SK-N-SH (cell line): ENCODE data around the gene SMAD3. TPM values are rescaled to one million over a fixed set of nuclear protein-coding genes. Genes with fewer than 3 reads are reported as not detected.

Experiments used
- CTCF ChIA-PET: fragments of 300-600, 350-600 bp; formaldehyde crosslinking; extraction: SDS; loops from one replicate; lab custom pipeline; 2021; lab: Yijun Ruan, JAX
- POLR2A ChIA-PET: fragments of 350-600 bp; sonication (Branson Sonifier 250); formaldehyde crosslinking; extraction: SDS; loops from one replicate; lab custom pipeline; 2020; ENCODE audit warnings: antibody characterized with exemption, inconsistent platforms; lab: Yijun Ruan, JAX
- DNase-seq: peaks from one replicate; pipeline ENCODE4 v3.0.0; 2012
- H2AFZ ChIP-seq: fragments of 200-600 bp; sonication (generic); 2 replicates; pipeline ENCODE4 v1.8.1; 2016; ENCODE audit warnings: antibody characterized with exemption, mild to moderate bottlenecking, low read depth
- H3F3A ChIP-seq: fragments of 200-600 bp; sonication (generic); replicated peaks from 2 replicates; pipeline ENCODE3; 2016; ENCODE audit warnings: antibody characterized with exemption, mild to moderate bottlenecking; ENCODE audit not compliant: insufficient read depth
- H3K27ac ChIP-seq, 2 experiments: fragments of 200-500 bp in 1 of 2; fragments of 200-600 bp in 1 of 2; sonication (Bioruptor generic) in 1 of 2; sonication (generic), shearing (Covaris generic) in 1 of 2; 2 replicates each; pipeline versions ENCODE4 v1.5.1 to v1.6.1; 2014 to 2016; ENCODE audit warnings: low read depth in 2 of 2, inconsistent platforms in 1 of 2, low read length in 1 of 2, mild to moderate bottlenecking in 1 of 2, mixed read lengths in 1 of 2
- H3K27me3 ChIP-seq: fragments of 200-600 bp; sonication (generic), shearing (Covaris generic); 2 replicates; pipeline ENCODE4 v1.6.1; 2016; ENCODE audit warnings: mixed run types; ENCODE audit not compliant: insufficient read depth
- H3K36me3 ChIP-seq, 2 experiments: fragments of 200-500 bp in 1 of 2; fragments of 200-600 bp in 1 of 2; sonication (Bioruptor generic) in 1 of 2; sonication (generic) in 1 of 2; replicated peaks in 1 of 2; 2 replicates each; pipeline versions ENCODE3 to v1.5.1; 2014 to 2016; ENCODE audit warnings: low read length in 1 of 2, mild to moderate bottlenecking in 1 of 2; ENCODE audit not compliant: insufficient read depth in 2 of 2, control insufficient read depth in 1 of 2
- H3K4me1 ChIP-seq, 2 experiments: fragments of 200-500 bp in 1 of 2; fragments of 200-600 bp in 1 of 2; sonication (Bioruptor generic) in 1 of 2; sonication (generic), shearing (Covaris generic) in 1 of 2; 2 replicates each; pipeline versions ENCODE4 v1.5.1 to v1.6.1; 2014 to 2016; ENCODE audit warnings: low read depth in 1 of 2, low read length in 1 of 2, mixed run types in 1 of 2; ENCODE audit not compliant: insufficient read depth in 2 of 2, control insufficient read depth in 1 of 2
- H3K4me2 ChIP-seq: fragments of 200-600 bp; sonication (generic), shearing (Covaris generic); 2 replicates; pipeline ENCODE4 v1.6.1; 2017; ENCODE audit warnings: mixed run types
- H3K4me3 ChIP-seq, 2 experiments: fragments of 200-500 bp in 1 of 2; fragments of 200-600 bp in 1 of 2; sonication (Bioruptor generic) in 1 of 2; sonication (generic), shearing (Covaris generic) in 1 of 2; 2 replicates each; pipeline versions ENCODE4 v1.5.1 to v1.8.1; 2014 to 2016; ENCODE audit warnings: low read depth in 2 of 2, inconsistent platforms in 1 of 2, low read length in 1 of 2, mild to moderate bottlenecking in 1 of 2, mixed read lengths in 1 of 2, moderate library complexity in 1 of 2
- H3K79me2 ChIP-seq: fragments of 200-600 bp; sonication (generic); 2 replicates; pipeline ENCODE4 v1.8.1; 2017; ENCODE audit warnings: mild to moderate bottlenecking; ENCODE audit not compliant: insufficient read depth
- H3K9ac ChIP-seq: fragments of 200-600 bp; sonication (generic); 2 replicates; pipeline ENCODE4 v1.6.1; 2017; ENCODE audit warnings: mixed run types
- H3K9me2 ChIP-seq: fragments of 200-600 bp; sonication (generic); 2 replicates; pipeline ENCODE4 v1.6.1; 2017; ENCODE audit warnings: mixed run types
- H3K9me3 ChIP-seq: fragments of 200-600 bp; sonication (generic); 2 replicates; pipeline ENCODE4 v1.6.1; 2017; ENCODE audit warnings: mixed run types, mild to moderate bottlenecking, moderate library complexity
- H4K20me1 ChIP-seq: fragments of 200-600 bp; sonication (generic); 2 replicates; pipeline ENCODE4 v1.6.1; 2017; ENCODE audit warnings: mild to moderate bottlenecking, mixed run types; ENCODE audit not compliant: insufficient read depth
- CHD2 ChIP-seq: fragments of 150-350 bp; IDR thresholded peaks from 2 replicates; pipeline ENCODE4 v1.6.1; 2018; ENCODE audit warnings: low read length; ENCODE audit not compliant: partially characterized antibody
- ELF1 ChIP-seq: IDR thresholded peaks from 2 replicates; pipeline ENCODE4 v1.4.0; 2012
- EP300 ChIP-seq, 2 experiments: IDR thresholded peaks; 2 replicates each; pipeline versions ENCODE4 v1.4.0 to v1.6.1; 2012; ENCODE audit warnings: borderline replicate concordance in 1 of 2, low read depth in 1 of 2, low read length in 1 of 2
- FOXJ3 ChIP-seq: sonication (generic); formaldehyde crosslinking; IDR thresholded peaks from 2 replicates; pipeline ENCODE4 v1.5.1; 2020; ENCODE audit warnings: mild to moderate bottlenecking, missing genetic modification reagents
- MEF2A ChIP-seq: IDR thresholded peaks from 2 replicates; pipeline ENCODE4 v1.4.0; 2012; ENCODE audit warnings: low read depth, borderline replicate concordance
- MXI1 ChIP-seq: IDR thresholded peaks from 2 replicates; pipeline ENCODE4 v1.6.1; 2012; ENCODE audit warnings: mild to moderate bottlenecking, low read depth, low read length, improper control_type of control experiment
- NFIC ChIP-seq: IDR thresholded peaks from 2 replicates; pipeline ENCODE4 v1.4.0; 2012; ENCODE audit warnings: borderline replicate concordance
- NRF1 ChIP-seq: IDR thresholded peaks from 2 replicates; pipeline ENCODE4 v1.6.1; 2012; ENCODE audit warnings: low read depth, mild to moderate bottlenecking, low read length
- PBX3 ChIP-seq: IDR thresholded peaks from 2 replicates; pipeline ENCODE4; 2012
- RCOR1 ChIP-seq: fragments of 150-350 bp; IDR thresholded peaks from 2 replicates; pipeline ENCODE4 v1.6.1; 2017; ENCODE audit warnings: antibody characterized with exemption, low read length
- RFX5 ChIP-seq: IDR thresholded peaks from 2 replicates; pipeline ENCODE4 v1.6.1; 2012; ENCODE audit warnings: mild to moderate bottlenecking, improper control_type of control experiment, low read length
- RXRA ChIP-seq: IDR thresholded peaks from 2 replicates; pipeline ENCODE4 v1.4.0; 2012; ENCODE audit warnings: low read depth, mild to moderate bottlenecking, borderline replicate concordance
- SMC3 ChIP-seq: IDR thresholded peaks from 2 replicates; pipeline ENCODE4 v1.6.1; 2012; ENCODE audit warnings: low read depth, low read length, improper control_type of control experiment
- TAF1 ChIP-seq: IDR thresholded peaks from 2 replicates; pipeline ENCODE4 v1.6.1; 2012; ENCODE audit warnings: low read depth, mild to moderate bottlenecking, low read length, moderate library complexity, borderline replicate concordance
- TEAD4 ChIP-seq: IDR thresholded peaks from 2 replicates; pipeline ENCODE4 v1.4.0; 2012; ENCODE audit warnings: mild to moderate bottlenecking, borderline replicate concordance; ENCODE audit not compliant: insufficient read depth
- YY1 ChIP-seq: IDR thresholded peaks from 2 replicates; pipeline ENCODE4 v1.4.0; 2012; ENCODE audit warnings: low read depth, mild to moderate bottlenecking
- WGBS: methylation state at CpG from one replicate; pipeline ENCODE4 v1.1.6; 2017; ENCODE audit warnings: low lambda C conversion rate; 5-methylcytosine and 5-hydroxymethylcytosine counted together
- polyA plus RNA-seq, 3 experiments: library from polyadenylated mRNA; depleted of rRNA; stranded (reverse); fragments of >200 nt; gene quantifications; 2 replicates each; pipeline ENCODE4 v1.2.3, GENCODE V29; 2012
- TF ChIP-seq, protein P1 (sequence below): fragments of 150-350 bp; IDR thresholded peaks from 2 replicates; pipeline ENCODE4 v1.6.1; 2016; ENCODE audit warnings: mild to moderate bottlenecking, low read depth, low read length
- TF ChIP-seq, protein P2 (sequence below): IDR thresholded peaks from 2 replicates; pipeline ENCODE4 v1.4.0; 2012; ENCODE audit warnings: low read depth, borderline replicate concordance
- TF ChIP-seq, protein P3 (sequence below): fragments of 150-350 bp; IDR thresholded peaks from 2 replicates; pipeline ENCODE4 v1.6.1; 2017; ENCODE audit warnings: antibody characterized with exemption, low read length, low read depth, borderline replicate concordance
- TF ChIP-seq, protein P4 (sequence below): IDR thresholded peaks from 2 replicates; pipeline ENCODE4 v1.6.1; 2012; ENCODE audit warnings: mild to moderate bottlenecking, low read depth, low read length, moderate library complexity

The SMAD3 gene
- polyA plus RNA-seq, 1 of the 3 experiments (the other 2 are of a cell fraction): 19.5 TPM

DNA sequence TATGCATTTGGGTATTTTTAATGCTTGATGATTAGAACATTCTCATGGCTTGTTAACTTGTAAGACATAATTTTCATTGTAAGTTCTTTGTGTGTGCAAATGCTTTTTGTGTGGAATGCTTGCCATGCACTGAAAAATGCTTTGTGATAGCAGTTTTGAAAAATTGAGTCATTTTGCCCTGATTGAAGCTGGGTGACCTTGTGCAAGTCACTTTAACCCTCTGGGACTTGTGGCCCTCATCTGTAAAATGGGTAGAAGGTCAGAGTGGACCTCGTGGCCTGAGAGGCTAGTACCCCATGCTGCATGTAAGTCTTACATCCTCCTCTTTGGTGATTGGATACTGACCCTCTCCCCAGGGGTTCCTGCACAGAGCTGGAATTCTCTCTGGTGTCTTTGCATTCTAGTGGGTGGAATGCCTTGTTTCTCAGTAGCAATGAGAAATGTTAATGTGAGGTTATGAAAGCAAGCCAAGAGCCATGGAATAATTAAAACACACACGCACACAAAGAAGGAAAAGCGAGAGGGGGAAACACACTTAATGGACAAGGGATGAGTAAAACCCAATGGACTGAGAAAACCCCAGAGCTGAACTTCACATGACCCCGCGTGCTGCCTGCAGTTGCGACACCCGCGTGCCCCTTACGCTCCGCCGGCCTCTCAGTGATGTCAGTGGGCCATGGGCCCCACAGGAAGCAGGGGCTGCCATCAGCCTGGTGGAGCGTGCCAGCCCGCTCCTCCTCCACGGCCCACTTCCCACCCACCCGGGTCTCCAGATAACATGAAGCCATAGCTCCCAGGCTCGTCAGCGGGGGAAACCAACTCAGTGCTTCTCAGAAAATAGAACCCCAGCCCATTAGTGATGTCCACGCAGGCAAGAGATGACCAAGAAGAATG lies 44.0 kb downstream of the SMAD3 start:
- peaks cover 27 to 46% of the 10 kb centered on the region in 2 experiments for H3K4me1 ChIP-seq
- H4K20me1 ChIP-seq: no peaks in the 10 kb centered on the region
- peaks cover 5% of the 10 kb centered on the region; the same call in 1 of the 2 replicates for H3K9me3 ChIP-seq
- ChIA-PET POLR2A (no interaction called here), CTCF (no interaction called here)
- H3K36me3 ChIP-seq: peaks cover 0 to 14% of the 10 kb centered on the region in 2 experiments
- H3K79me2 ChIP-seq: peaks cover 82% of the 10 kb centered on the region
- peak overlapping the region; percentile 46; the same call in 1 of the 2 replicates for H3K9ac ChIP-seq
- H3K27me3 ChIP-seq: no peaks in the 10 kb centered on the region
- H3F3A ChIP-seq: peaks cover 26% of the 10 kb centered on the region
- H2AFZ ChIP-seq: no peak overlapping the region
- TF ChIP-seq, protein P1, sequence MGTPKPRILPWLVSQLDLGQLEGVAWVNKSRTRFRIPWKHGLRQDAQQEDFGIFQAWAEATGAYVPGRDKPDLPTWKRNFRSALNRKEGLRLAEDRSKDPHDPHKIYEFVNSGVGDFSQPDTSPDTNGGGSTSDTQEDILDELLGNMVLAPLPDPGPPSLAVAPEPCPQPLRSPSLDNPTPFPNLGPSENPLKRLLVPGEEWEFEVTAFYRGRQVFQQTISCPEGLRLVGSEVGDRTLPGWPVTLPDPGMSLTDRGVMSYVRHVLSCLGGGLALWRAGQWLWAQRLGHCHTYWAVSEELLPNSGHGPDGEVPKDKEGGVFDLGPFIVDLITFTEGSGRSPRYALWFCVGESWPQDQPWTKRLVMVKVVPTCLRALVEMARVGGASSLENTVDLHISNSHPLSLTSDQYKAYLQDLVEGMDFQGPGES: no peak
- TF ChIP-seq RFX5 (no peak), NRF1 (no peak), MXI1 (no peak), MEF2A (no peak), SMC3 (no peak), EP300 (IDR thresholded peaks at IDR 0.05; ENCODE audit: borderline replicate concordance in 1 of 2, low read depth in 1 of 2, low read length in 1 of 2) (no peak), CHD2 (no peak), FOXJ3 (CRISPR knock-in tag) (no peak), RCOR1 (no peak), NFIC (no peak), ELF1 (no peak), YY1 (no peak), TAF1 (no peak), TEAD4 (no peak), PBX3 (no peak), RXRA (no peak)
- TF ChIP-seq, protein P2, sequence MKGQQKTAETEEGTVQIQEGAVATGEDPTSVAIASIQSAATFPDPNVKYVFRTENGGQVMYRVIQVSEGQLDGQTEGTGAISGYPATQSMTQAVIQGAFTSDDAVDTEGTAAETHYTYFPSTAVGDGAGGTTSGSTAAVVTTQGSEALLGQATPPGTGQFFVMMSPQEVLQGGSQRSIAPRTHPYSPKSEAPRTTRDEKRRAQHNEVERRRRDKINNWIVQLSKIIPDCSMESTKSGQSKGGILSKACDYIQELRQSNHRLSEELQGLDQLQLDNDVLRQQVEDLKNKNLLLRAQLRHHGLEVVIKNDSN: no peak
- TF ChIP-seq, protein P3, sequence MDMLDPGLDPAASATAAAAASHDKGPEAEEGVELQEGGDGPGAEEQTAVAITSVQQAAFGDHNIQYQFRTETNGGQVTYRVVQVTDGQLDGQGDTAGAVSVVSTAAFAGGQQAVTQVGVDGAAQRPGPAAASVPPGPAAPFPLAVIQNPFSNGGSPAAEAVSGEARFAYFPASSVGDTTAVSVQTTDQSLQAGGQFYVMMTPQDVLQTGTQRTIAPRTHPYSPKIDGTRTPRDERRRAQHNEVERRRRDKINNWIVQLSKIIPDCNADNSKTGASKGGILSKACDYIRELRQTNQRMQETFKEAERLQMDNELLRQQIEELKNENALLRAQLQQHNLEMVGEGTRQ: no peak
- TF ChIP-seq, protein P4, sequence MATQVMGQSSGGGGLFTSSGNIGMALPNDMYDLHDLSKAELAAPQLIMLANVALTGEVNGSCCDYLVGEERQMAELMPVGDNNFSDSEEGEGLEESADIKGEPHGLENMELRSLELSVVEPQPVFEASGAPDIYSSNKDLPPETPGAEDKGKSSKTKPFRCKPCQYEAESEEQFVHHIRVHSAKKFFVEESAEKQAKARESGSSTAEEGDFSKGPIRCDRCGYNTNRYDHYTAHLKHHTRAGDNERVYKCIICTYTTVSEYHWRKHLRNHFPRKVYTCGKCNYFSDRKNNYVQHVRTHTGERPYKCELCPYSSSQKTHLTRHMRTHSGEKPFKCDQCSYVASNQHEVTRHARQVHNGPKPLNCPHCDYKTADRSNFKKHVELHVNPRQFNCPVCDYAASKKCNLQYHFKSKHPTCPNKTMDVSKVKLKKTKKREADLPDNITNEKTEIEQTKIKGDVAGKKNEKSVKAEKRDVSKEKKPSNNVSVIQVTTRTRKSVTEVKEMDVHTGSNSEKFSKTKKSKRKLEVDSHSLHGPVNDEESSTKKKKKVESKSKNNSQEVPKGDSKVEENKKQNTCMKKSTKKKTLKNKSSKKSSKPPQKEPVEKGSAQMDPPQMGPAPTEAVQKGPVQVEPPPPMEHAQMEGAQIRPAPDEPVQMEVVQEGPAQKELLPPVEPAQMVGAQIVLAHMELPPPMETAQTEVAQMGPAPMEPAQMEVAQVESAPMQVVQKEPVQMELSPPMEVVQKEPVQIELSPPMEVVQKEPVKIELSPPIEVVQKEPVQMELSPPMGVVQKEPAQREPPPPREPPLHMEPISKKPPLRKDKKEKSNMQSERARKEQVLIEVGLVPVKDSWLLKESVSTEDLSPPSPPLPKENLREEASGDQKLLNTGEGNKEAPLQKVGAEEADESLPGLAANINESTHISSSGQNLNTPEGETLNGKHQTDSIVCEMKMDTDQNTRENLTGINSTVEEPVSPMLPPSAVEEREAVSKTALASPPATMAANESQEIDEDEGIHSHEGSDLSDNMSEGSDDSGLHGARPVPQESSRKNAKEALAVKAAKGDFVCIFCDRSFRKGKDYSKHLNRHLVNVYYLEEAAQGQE: no peak
- TF ChIP-seq, all 33 proteins: peak for 0
- DNase-seq: no peak
- H3K4me3 ChIP-seq: no peak overlapping the region
- H3K4me2 ChIP-seq: peak overlapping the region; percentile 69; the same call in 1 of the 2 replicates
- no peaks in the 10 kb centered on the region for H3K9me2 ChIP-seq
- 75% methylated on average over 16 of the region's 18 CpGs for WGBS
- H3K27ac ChIP-seq: peak overlapping the region; percentile 55 to 98
